Stimulated activated CD4-positive, alpha-beta T cell treated with anti-CD3 and anti-CD28 coated beads, TNF-alpha, amount 100 ng/mL, for 1 hour (primary cell): ENCODE measurements around the gene TMEM234.

Source experiments
- DNase-seq, 3 donors: peaks; one replicate each; pipeline ENCODE4 v3.0.0-alpha.2; 2020; ENCODE audit warnings: low read depth in 3 of 3, low spot score in 1 of 3

The TMEM234 gene

DNA sequence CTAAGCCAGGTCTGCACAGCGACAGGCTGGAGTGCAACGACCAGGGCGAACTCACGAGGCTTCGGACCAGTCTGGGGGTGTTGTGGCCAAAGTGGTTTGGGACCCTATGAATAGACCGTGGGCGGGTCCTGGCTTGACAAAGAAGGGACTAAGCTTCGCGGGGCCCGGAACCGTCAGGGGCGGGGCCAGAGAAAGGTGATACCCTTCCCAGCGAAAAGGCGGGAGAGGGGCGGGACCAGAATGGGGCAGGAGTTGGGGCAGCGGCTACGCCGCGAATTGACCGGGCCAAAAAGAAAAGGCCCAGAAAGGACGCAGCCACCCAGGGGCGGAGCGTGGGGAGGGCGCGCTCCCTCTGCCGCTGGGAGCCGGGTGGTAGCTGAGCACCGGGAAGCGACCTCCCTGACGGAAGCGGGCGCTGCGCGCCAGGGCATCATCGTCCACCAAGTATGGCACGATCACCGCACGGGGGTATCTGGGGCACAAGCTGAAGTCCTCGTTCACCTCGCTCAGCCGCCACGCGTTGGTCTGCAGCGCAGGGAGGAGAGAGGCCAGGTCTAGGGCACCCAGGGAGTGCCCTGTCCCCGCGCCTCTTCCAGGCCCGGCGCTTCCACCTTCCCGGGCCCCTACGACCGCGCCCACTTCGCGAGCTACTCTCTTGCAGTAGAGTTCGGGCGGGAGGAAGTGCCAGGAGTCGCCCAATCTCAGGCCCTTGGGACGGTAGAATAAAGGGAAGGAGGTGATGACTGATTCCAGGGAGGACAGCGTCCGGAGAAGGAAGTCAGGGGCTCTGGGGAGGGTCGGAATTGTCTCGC is 18.2 kb upstream of the TMEM234 start:
- no peak for DNase-seq

GRCh38 chr1:32239790-32240139 is 17.6 kb upstream of the TMEM234 start:
- DNase-seq: no peak

DNA sequence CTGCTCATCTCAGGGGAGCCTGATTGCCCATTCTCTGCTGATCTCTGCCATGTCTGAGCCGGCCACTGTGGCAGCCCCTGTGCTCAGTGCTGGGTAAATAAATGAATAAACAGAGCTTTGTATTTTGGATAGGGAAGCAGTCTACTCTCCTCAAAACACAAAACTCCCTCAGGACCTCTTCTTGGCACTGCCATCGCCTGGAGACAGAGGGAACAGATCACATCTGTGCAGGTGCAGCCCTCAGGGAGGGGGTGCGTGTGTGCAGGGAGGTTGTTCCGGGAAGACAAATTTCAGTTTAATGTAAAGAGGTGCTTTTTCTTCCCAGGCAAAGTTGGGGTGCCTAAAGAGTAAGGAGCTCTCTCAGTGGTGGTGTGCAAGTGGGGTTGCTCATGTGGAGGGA is 17.2 kb upstream of the TMEM234 start:
- DNase-seq: no peak

GRCh38 chr1:32234792-32235191 is 12.6 kb upstream of the TMEM234 start:
- DNase-seq: no peak

DNA sequence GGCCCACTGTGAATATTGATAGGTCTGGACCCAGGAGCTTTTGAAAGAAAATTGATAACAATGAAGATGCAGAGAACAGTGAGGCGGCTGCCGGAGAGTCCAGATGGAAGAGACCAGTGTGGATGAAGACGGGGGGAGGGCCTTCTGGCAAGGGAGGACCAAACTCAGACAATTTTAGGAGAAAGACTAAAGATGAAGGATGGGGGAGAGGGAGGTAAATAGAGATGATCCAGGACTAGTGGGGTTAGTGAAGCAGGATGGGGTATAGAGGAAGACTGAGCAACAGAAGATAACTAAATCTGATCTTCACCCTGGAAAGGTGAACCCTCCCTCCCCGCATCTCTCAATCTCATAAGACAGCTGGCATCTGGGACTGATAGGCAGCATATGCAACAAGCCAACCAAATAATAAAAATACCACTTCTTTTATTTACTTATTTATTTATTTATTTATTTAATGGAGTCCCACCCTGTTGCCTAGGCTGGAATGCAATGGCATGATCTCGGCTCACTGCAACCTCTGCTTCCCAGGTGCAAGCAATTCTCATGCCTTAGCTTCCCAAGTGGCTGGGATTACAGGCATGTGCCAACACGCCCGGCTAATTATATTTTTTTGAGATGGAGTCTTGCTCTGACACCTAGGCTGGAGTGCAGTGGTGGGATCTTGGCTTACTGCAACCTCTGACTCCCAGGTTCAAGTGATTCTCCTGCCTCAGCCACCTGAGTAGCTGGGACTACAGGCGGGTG is 10.6 kb upstream of the TMEM234 start:
- no peak for DNase-seq

DNA sequence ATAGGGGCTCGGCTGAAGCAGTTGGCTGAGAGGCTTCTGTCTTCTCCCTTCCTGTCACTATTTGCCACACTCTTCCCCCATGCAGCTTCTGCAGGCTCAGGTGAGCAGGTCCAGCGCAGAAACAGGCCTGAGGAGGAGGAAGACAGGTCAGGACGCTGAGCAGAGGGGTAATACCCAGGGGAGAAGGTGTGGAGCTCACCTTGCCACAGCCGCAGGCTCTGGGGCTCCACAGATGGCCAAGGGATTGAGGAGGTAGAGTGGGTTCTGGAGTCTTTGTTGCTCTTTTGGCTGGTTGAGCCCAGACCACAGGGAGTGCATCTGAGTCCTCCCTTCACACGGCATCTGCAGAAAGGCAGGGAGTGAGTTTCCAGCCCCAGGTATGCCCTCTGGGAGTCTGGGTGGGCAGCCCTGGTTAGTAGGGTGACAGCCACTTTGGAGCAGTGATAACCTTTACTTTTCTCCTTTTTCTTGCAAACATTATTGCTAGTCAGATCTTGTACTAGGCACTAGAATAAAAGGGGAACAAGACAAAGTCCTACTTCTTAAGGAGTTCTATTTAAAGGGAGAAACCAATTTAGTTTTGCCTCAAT is 9.8 kb upstream of the TMEM234 start:
- DNase-seq: no peak

- no peak for DNase-seq
Observed at GRCh38 chr1:32228771-32229170, 6.6 kb upstream of the TMEM234 start.

DNA sequence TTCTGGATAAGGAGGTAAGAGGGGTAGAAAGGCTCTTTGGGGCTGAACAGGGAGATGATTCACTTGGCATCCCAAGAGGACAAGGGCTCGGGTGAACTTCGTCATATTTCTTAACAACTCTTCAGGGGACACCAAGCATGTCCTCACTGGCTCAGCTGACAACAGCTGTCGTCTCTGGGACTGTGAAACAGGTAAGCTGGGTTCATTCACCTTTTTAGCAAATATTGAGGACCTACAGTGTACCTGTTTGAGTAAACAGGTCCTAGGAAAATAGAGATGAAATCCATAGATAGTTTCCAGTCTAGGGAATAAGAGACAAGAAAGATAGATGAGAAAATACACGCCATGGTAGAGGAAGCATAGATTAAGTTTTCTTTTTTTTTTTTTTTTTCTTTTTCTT is 2.1 kb upstream of the TMEM234 start:
- no peak for DNase-seq

- no peak for DNase-seq
Observed at GRCh38 chr1:32223683-32224082, 1.5 kb upstream of the TMEM234 start.

- no peak for DNase-seq
Observed at GRCh38 chr1:32221581-32221979, 573 bp downstream of the TMEM234 start.

GRCh38 chr1:32220746-32221580 is 1.2 kb downstream of the TMEM234 start:
- DNase-seq: no peak

DNA sequence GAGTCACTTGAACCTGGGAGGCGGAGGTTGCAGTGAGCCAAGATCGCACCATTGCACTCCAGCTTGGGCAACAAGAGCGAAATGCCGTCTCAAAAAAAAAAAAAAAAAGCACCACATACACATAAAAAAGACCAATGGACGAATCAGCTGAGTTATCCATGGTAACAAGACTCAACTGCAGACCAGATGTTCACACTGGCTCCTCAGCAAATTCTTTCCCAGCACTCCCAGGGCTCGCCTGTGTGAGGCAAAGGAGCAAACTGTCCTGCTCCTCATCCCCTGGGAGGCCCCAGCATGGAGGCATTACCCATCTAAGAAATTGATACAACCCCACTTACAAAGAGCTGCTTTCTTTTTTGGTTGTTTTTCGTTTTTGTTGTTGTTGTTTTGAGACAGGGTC is 3.1 kb downstream of the TMEM234 start:
- no peak for DNase-seq

DNA sequence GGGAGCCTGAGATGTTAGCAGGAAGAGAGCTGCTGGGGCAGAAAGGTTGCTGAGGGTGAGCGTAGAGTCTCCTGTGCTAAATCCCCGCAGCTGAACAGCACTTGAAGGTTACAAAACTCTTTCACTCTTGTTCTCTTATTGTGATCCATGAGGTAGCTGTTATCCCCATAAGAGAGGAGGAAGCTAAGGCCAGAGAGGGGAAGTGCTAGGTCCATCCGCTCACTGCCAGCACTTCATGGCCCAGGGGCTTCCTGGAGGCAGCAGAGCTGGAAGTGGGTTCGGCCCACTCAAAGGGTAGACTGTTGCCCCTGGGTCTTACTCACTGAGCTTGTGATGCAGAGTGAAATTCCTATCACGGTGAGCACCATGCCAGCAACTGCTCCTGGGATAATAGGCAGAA is 5.6 kb downstream of the TMEM234 start:
- no peak for DNase-seq

- DNase-seq: peak in 2 of 3 donors; percentile 27 to 33
Observed at GRCh38 chr1:32215629-32216480, 6.3 kb downstream of the TMEM234 start.

DNA sequence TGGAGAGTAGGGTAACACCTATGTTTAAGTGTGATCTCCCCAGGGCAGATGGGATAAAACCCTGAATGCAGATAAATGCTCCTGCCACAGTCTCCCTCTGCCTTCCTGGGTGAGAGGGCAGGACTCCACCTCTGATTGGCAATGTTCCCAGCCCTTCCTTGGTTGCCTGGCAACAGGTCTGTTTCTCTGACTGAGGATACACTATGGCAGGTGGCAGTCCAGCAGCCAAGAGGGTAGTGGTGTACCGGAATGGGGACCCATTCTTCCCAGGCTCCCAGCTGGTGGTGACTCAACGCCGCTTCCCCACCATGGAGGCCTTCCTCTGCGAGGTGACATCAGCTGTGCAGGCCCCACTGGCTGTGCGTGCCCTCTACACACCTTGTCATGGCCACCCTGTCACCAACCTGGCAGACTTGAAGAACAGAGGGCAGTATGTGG is 13.2 kb downstream of the TMEM234 start, which contains the start of gene DCDC2B:
TSS of gene DCDC2B (plus strand) at position 199 of the 438 bp plus-strand sequence. CDS start at position 204, 5 bp downstream.
- DNase-seq: no peak

DNA sequence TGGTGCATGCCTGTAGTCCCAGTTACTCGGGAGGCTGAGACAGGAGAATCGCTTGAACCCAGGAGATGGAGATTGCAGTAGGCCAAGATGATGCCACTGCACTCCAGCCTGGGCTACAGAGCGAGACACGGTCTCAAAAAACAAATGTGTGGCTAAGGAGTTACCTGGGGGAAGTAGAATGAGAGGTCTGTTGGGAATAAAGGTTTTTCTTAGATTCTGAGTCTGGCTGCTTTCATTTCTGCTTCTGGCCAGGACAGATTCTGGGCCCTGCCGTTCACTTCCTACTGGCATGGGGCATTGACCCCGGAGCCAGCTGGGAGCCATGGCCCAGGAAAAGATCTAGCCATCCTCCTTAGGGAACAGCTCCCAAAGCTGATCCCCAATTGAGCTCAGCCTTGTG is 13.7 kb downstream of the TMEM234 start:
- no peak for DNase-seq

- peak; percentile 63 to 75 (median 70) for DNase-seq
Observed at GRCh38 chr1:32205401-32206370, 16.5 kb downstream of the TMEM234 start, which contains the start of gene IQCC. TSS of gene IQCC (plus strand) at chr1:32205671. CDS start at chr1:32205682, 11 bp downstream.

GRCh38 chr1:32204943-32205361 is 17.2 kb downstream of the TMEM234 start:
- no peak for DNase-seq
